AG04449 (cell line): ENCODE data around the gene F12.

Source experiments
- CTCF ChIA-PET: fragments of 350-600 bp; formaldehyde crosslinking; extraction: SDS; loops from one replicate; lab custom pipeline; 2021; ENCODE audit warnings: antibody characterized with exemption; lab: Yijun Ruan, JAX
- POLR2A ChIA-PET: fragments of 400-600, 350-600 bp; formaldehyde crosslinking; extraction: SDS; loops from one replicate; lab custom pipeline; 2020; ENCODE audit warnings: antibody characterized with exemption, inconsistent platforms; lab: Yijun Ruan, JAX
- DNase-seq: peaks from one replicate; pipeline ENCODE4 v3.0.0-alpha.2; 2010; ENCODE audit warnings: low read depth, low spot score
- H3K4me3 ChIP-seq: 2 replicates; pipeline ENCODE4 v1.5.1; 2011; ENCODE audit warnings: low read depth, mild to moderate bottlenecking, control low read depth, low read length
- CTCF ChIP-seq: IDR thresholded peaks from one replicate; pipeline ENCODE4 v1.5.1; 2011; ENCODE audit warnings: mild to moderate bottlenecking, moderate library complexity, low read length, control low read depth, inconsistent platforms; ENCODE audit not compliant: insufficient read depth; ENCODE audit errors: missing control alignments

F12 gene

GRCh38 chr5:177439518-177440053, 30.2 kb upstream of the F12 start:
- H3K4me3 ChIP-seq = no peak overlapping the region
- TF ChIP-seq CTCF = no peak
- no peak for DNase-seq
- POLR2A ChIA-PET = interaction anchor here (0.6 to 0.9 kb wide), 3 partner anchors 8 to 58 kb away, joined by 3 to 4 read pairs (median 4); partner anchors contain the start of gene PDLIM7
- CTCF ChIA-PET = interaction anchor here (0.7 to 21.1 kb wide), 10 partner anchors 12 to 326 kb away, joined by 3 to 412 read pairs (median 4); partner anchors contain the start of gene GRK6

- TF ChIP-seq CTCF = no peak
- CTCF ChIA-PET = interaction anchor here (0.8 to 21.1 kb wide), 7 partner anchors 12 to 325 kb away, joined by 3 to 412 read pairs (median 6); partner anchors contain the start of gene GRK6
- H3K4me3 ChIP-seq = no peak overlapping the region
- POLR2A ChIA-PET = interaction anchor here (0.6 kb wide), 1 partner anchor 19 kb away, joined by 3 read pairs; no protein-coding TSS in a partner anchor
- no peak for DNase-seq
Measured at GRCh38 chr5:177438468-177438867, 29.1 kb upstream of the F12 start.

GRCh38 chr5:177437623-177438022, 28.3 kb upstream of the F12 start:
- ChIA-PET CTCF (interaction anchor here (0.9 to 21.1 kb wide), 10 partner anchors 9 to 325 kb away, joined by 3 to 412 read pairs (median 7); partner anchors contain the start of gene PRR7), POLR2A (no interaction called here)
- DNase-seq = no peak
- H3K4me3 ChIP-seq = no peak overlapping the region
- no peak for TF ChIP-seq CTCF

GRCh38 chr5:177435847-177436536, 26.6 kb upstream of the F12 start:
- ChIA-PET POLR2A (no interaction called here), CTCF (interaction anchor here (0.8 to 5.7 kb wide), 5 partner anchors 9 to 65 kb away, joined by 3 to 31 read pairs (median 10); partner anchors contain the start of gene PRR7)
- H3K4me3 ChIP-seq = no peak overlapping the region
- no peak for DNase-seq
- TF ChIP-seq CTCF = no peak

- POLR2A ChIA-PET = no interaction called here
Measured at GRCh38 chr5:177434942-177435738, 25.8 kb upstream of the F12 start.

More at GRCh38 chr5:177434942-177435738, 25.8 kb upstream of the F12 start:
- DNase-seq = no peak
- CTCF ChIA-PET = interaction anchor here (0.9 to 5.7 kb wide), 2 partner anchors 19 to 45 kb away, joined by 4 to 31 read pairs; no protein-coding TSS in a partner anchor
- H3K4me3 ChIP-seq = no peak overlapping the region
- no peak for TF ChIP-seq CTCF
